ENCODE data around the gene ZNF503.

Gene ZNF503

DNA sequence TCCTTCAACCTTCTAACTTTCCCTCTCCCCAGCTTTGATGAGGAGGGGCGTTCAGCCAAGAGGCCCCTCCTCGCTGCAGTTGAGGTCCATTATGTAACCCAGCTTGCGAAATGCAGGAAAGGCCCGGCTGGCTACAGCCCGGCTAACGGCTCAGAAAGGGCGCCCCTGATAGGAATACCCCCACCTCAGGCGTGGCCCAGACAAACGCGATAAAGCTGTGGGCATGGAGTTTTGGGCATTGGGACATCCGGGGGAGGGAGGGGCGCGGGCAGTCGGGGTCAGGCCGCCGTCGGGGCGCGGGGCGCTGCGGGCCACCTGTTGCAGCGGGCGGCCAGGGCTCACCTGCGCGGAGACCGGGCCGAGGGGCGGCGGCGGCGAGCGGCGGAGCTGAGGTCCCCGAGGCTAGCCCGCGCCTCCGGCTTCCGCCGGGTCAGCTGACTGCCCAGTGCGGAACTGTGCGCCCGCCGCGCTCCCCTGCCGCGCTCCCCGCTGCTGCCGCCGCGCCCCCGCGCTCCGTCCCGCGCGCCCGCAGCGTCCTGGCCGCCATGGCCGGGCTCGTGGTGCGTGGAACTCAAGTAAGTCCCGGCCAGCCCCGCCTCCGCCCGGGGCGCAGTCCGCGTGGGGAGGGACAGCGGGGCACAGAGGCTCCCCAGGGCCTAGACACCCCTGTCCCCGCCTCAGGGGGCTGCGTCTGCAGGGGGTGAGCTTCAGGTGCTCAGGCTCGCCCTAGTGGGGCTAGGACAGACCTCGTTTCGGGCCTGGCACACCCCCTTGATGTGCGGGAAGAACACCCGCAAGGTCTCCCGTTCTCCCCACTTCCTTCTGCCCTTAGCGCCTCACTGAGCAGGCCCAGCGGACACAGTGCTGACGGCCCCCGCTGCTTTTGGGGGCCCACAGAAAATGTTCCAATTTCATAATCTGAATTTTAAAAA, 29.9 kb upstream of the ZNF503 start, which contains the start of gene LRMDA:
Gene LRMDA (plus strand): TSS at position 445 of the 932 bp plus-strand sequence.
- DNase-seq (ENCODE audit: low read depth) = no peak

DNA sequence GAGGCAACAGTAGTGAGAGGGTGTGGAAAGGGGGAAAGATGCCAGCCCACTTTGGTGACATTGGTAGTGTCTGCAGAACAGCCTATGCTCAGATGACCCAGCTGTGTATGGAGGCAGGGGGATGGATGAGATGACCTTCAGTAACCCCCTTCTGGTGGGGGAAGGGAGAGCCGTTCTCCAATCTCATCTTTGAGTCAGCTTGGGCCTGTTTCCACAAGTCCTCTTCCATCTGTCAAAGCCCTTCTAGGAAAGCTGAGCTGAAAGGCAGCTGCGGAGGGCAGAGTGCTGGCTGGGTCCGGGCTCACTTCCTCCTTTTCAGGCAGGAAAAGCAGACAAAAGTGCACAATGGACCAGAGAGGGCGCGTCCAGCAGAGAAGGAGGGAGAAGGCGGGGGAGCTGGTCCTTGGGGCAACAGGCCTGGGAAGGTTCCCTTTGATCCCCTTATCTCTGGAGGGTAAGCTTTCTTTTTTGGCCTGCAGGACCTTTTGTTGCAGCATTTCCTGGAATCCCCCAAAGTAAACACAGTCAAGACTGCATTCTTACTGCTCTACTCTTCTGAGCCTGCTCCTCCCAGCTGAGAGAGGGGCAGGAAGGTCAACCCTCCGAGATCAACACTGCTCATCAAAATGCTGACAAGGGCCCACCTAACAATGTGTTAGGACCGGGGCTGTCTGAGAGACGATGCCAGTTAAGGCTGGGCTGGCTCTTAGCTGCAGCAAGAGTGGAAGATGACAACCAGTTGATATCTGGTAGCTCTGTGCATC, 28.6 kb upstream of the ZNF503 start:
- DNase-seq (ENCODE audit: low read depth) = no peak

DNA sequence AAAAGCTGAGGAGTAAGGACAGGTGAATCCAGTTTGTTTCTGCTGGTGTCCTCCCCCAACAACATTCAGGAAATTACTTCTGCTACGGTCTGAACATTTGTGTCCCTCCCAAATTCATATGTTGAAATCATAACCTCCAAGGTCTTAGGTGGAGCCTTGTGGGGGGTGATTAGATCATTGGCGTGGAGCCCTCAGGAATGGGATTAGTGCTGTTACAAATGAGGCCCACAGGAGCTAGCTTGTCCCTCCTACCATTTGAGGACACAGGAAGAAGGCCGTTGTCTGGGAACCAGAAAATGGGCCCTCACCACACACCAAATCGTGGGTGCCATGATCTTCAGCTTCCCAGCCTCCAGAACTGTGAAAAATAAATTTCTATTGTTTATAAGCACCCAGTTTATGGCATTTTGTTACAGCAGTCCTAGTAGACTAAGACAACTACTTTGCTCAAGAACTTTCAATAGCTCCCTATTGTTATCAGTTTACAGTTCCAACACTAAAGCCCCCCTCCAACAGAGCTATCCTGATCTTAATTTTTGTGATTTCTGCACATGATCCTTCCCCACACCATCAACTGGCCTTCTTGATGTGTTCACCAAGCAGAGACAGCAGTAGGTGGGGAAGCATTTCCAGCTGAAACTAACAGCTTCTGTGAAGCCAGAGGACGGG, 27.7 kb upstream of the ZNF503 start:
- no peak for DNase-seq (ENCODE audit: low read depth)

DNA sequence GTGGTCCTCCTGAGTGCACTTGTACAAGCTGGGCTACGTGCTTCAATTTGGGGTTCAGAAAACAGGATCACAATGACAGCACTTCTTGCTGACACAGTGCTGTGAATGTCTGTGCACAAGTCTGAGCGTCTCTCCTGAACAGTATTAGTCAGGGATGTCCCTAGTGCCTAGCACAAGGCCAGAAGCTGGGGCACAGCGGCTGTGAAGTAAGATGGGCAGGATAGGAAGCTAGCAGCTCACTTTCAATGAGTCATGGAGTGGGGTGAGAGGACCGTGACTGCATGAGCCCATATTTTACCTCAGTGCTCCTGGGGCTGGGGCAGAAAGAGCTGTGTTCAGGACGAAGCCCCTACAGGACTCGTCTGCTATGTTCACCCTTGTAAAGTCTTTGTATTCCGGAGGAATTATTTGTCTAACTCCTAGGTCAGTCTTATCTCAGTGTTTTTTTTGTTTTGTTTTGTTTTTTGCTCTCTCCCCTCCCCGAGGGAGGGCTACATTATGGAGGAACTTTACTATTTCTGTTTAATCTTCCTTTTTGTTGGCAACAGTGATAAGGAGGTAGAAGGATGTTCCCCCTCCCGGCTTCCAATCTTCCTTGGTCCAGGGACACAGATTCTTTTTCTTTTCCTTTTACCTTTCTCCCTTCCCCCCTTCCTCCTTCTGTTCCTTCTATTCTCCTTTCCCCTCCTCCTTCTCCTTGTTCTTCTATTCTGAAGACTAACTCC, 27.0 kb upstream of the ZNF503 start:
- DNase-seq (ENCODE audit: low read depth) = no peak

DNA sequence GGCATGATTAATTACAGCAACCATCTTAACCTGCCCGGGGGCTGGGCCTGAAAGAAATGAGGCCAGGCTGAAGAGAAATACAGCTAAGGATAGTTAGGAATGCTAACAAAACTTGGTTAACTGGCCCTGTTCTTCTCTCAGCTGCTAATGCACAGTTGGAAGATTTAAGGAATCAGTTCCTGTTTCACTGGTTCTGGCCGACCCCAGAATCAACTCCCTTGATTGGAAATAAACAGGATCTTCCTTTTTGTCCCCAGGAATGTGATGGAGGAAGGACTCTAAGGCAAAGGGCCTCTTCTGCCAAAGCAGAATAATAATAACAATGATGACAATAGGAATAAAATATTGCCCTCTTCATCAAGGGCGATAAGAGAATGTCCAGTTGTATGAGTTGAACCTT, 26.4 kb upstream of the ZNF503 start:
- no peak for DNase-seq (ENCODE audit: low read depth)

DNA sequence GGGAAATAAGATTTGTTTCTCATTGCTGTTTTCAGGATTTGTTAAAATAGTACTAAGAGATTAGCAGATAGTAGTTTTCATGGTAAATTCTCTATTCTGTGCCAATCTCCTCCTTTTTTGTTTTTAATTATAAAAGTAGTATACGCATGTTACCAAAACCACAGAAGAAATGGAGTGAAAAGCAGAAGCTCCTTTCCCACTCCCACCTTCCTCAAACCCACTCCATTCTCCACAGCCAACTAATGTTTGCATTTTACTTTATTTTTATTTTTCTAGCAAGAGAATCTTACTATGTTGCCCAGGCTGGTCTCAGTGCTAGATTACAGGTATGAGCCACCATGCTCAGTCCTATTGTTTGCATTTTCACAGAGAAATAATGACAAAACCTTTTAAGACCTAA, 25.3 kb upstream of the ZNF503 start:
- no peak for DNase-seq (ENCODE audit: low read depth)

DNA sequence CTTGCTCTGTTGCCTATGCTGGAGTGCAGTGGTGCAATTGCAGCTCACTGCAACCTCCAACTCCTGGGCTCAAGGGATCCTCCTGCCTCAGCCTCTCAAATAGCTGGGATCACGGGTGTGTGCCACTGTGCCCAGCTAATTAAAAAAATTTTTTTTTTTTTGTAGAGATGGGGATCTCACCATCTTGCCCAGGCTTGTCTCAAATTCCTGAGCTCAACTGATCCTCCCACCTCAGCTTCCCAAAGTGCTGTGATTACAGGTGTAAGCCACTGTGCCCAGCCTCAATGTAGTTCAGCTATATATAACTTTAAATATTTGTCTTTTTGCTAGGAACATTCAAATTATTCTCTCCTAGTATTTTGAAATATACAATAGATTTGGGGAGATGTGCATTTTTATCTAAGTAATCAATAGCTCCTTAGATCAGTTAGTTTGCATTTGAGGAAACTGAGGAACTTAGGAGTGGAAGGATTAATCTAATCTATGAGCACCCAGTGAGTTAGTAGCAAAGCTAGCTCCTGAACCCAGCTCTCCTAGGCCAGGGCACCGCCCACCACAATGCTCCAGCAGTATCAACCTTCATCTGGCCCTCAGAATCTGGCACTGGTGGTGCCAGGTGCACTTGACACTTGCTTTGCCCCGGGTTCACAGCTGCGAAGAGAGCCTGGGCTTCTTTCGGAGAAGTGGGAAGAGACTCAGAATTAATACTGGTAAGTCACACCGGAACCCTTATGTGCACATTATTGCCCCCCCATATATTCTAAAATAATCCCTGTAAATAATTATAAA, 23.9 kb upstream of the ZNF503 start:
- no peak for DNase-seq (ENCODE audit: low read depth)

DNA sequence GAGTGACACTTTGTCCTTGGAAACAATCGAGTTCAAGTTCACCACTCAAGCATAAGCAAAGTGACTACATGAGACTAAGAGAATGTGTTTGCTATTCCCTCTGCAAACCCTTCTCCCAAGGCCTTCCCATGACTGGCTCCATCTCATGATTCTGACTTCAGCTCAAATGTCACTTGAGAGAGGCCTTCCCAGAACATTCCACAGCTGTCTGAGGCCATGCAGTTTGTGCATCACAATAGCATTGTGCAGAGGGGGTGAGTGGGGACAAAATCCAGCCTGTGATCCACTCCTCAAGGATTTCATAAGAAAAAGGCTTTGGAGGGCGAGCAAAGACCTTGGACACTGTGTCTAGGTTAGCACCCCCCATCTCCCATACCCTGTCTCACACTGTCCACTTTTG, 23.0 kb upstream of the ZNF503 start:
- DNase-seq (ENCODE audit: low read depth) = no peak

DNA sequence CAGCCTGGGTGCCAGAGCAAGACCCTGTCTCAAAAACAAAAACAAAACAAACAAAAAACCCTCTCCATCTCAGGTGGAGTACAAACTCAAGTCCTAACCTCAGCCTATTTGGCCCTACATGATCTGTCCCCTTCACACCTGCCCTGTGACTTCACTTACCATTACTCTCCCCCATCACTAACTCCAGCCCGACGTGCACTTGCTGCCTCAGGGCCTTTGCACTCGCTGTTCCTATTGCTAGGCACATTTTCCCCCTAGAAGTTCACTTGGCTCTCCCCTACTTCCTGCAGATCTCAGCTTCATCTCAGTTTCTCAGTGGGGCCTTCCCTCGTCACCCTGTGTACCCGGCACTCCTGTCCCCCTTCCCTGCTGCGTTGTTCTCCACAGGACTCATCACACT, 21.3 kb upstream of the ZNF503 start:
- no peak for DNase-seq (ENCODE audit: low read depth)

DNA sequence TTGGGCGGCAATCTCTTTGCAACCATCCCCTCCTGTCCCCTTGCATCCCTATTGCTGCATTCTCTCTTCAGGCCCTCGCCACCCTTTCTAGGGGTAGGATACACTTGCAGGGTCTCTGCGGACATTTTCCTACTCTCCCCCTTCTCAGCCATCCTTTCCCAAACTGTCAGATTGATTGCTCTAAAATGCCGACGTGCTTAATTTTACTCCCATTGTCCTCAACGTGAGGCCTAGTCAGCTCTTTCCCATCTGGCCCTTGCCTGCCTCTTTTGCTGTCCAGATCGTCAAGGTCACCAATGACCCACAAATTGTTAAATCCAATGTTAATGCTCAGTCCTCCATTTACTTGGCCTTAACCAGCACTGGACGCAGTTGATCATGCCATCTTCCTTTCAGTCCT, 17.1 kb upstream of the ZNF503 start:
- DNase-seq (ENCODE audit: low read depth) = no peak

DNA sequence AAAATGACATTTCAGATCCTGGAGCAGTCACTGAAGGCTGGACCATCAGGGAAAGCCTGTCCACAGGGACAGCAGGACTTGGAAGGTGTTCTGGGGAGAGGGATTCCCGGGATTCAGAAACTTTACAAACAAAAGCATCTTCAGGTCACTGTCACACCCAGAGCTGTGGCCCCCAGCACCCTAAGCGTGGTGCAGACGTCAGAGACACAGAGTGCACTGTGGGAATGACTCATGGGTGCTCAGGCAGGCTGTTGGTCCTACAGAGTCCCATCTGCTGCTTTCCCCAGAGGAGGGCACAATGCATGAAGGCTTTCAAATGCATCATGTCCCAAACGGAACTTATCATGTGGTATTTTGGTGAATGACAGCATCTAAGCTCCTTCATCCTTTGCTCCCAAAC, 16.7 kb upstream of the ZNF503 start:
- DNase-seq (ENCODE audit: low read depth) = no peak

DNA sequence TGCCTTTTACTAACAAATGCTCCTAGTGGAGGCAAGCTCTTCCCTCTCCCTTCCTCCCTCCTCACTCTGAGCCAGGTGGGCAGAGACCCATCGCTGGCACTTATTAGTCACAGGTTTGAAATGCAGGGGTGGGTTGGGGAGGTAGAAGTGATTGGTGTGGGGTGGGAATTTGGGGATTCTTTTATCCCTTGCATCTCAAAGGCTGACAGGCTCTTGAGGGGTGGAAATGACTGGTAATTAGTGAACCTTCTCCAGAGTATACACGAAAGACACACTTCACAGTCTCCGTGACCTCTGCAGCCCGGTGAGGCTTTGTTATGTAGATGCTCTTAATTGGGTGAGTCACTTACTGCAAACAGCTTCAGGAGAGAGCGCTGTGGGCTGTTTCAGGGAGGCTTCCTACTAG, 16.0 kb upstream of the ZNF503 start:
- DNase-seq (ENCODE audit: low read depth) = no peak

DNA sequence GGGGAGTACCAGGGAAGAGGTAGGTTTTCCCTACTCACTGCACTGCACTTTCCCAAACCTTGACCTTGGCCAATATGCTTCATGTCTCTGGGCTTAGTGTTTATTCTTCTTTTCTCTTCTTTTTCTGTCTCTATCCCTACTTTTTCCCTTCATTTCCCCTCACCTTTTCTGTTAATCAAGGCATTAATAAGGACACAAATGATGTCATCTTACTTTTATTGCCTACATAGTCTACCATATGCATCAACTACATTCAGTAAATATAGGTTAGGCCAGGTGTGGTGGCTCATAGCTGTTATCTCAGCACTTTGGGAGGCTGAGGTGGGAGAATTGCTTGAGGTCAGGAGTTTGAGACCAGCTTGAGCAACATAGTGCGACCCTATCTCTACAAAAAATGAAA, 13.0 kb upstream of the ZNF503 start:
- no peak for DNase-seq (ENCODE audit: low read depth)

DNA sequence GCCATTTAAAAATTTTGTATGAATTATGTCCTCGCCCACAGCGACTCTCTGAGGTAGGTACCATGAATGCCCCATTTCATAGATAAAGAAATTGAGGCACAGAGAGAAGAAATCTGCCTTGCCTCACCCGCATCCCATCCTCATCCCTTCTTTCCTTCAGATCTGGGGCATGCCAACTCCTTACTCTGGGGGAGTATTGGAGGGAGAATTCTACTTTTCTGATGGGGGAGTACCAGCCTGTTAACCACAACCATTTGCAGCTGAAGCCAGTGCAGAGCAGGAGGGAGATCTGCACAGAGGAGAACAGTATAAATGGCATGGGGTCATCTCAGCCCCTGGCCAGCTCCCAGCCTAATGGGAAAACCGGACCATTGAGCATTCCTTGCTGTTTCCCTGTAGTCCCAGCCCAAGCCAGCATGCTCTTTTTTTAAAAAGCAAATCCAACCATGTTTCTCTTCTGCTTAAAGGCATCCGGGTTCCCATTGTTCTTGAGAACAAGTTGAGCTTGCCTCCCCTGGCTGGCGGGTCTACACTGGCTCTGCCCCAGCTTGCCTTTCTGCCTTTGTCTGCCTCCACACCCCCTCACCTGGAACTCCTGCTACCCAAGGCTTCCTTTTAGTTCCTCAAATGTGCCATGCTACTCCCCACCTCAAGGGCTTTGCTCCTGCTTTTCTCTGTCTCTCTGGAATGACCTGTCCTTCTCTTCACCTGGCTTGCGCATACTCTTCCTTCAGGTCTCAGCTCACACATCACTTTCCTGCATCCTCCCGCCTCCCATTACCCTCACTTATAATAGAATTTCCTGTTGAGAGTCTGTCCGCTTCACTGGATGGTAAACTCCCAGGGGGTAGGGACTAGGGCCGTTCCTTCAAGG, 8.8 kb upstream of the ZNF503 start:
- DNase-seq (ENCODE audit: low read depth) = no peak

DNA sequence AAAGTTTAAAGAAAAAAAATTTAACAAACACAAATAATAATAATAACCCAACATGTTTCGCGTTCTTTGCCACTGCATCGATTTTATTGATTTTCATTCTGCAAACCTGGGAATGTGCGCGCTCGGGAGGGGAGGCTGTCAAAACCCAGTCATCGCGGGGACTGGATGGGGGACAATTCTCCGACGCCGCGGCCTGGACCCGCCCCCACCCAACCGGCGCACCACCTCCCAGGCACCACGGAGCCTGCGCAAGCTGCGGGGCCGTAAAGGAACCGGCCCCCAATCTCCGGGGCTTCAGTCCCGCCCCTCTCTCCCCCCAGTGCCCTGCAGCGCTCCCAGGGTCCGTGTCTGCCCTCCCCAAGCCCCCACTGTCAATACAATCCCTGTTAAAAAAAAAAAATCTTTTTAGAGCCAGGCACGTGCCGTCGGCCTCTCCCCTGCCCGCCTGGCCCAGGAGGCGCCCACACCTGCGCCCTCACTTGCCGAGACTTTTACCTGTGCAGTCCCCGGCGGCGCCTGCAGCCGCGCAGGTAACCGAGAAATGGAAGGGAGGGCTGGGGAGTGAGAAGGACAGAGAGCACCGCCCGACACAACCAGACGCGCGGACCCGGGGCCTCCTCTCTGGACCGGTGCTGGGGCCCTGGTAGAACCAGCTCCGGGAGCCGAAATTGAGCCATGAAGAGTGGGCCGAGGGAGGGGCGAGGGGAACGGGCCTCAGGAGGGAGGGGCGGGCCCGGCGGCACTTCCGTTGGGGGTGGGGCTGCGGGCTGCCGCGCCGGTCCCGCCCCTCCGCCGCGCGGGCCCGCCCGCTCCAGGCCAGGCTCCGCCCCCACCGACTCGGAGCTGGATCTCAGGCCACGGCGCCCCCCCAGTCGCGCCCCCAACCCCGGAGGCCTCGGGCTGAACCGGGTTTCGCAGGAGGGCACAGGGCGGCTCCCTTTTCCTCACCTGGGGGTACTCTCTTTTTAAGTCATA, 7.6 kb upstream of the ZNF503 start:
- no peak for DNase-seq (ENCODE audit: low read depth)

DNA sequence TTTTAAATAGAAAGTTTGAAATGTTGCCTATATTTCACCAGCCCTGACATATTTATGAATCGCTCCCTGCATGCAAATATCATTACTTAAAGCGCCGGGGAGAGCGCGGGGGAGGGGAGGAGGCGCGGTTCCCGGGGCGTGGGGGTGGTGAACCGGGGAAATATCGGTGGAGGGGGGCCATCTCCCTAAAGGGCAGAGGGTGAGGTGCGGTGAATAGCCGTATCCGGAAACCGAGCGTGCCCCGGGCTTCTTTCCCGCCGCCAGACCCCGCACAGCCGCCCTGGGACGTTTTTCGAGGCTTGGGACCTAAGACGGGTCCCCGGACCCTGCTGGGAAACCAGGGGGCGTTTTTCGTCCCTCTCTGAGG, 6.9 kb upstream of the ZNF503 start:
- DNase-seq (ENCODE audit: low read depth) = no peak

DNA sequence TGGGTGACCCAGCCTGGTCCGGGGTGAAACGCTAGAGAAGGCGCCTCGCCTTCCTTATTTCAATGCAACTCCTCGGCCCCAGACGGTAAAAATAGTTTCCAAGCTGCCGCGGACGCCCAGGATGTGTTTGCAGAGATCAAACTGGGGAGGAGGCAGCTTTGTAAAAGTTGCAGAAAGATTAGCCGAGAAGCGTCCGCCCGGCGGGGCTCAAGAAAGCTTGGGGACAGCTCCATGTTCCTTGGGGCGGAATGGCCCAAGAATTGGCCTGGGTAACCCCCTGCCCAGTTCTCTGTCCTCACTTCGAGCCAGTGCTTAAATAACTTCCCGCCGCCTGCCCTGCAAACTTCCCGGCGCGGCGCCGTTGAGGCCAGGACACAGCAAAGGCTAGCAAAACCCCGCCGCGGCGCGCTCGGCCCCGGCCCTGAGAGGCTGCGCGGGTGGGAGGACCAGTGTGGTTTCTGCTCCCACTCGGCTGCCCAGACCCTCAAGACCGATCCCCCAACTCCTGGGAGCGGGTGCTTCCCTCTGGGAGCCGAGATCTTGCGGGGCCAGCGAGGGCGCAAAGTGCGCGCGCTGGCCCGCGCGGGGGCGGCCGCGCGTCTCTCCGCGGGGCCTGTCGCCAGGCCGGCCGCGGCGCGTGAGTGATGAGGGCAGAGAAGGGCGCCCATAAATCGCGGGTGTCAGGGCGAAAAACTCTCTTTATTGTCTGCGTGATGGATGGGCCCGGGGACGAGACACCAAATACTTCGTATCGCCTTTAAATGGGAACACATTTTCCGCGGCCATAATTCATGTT, 6.3 kb upstream of the ZNF503 start:
- DNase-seq (ENCODE audit: low read depth) = no peak

DNA sequence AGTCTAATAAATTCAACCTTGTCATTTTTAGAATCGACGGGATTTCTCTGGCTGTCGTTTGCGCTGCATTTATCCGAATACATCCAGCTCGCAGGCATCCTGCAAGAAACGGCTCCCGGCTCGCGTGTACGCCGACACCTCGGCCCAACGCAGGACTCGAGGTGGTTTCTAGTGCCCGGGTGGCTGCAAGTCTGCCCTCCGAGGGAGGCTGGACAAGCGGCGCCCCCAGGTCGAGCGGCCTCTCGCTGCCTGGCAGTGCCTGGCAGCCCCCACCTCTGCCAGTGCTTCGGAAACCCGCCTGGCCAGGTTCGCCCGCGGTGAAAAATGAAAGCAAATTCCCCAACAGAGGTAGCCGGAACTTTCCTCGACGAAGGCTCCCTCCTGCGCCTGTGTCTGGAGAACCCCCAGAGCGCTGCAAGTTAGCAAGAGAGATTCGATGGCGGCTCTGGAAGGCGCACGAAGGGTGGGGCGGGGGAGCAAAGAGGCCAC, 5.7 kb upstream of the ZNF503 start:
- no peak for DNase-seq (ENCODE audit: low read depth)
